Stimulated activated CD4-positive, alpha-beta T cell treated with anti-CD3 and anti-CD28 coated beads, Interleukin-1b, Interleukin-23, amount 100 ng/mL, for 4 hours (primary cell): ENCODE data around the gene RGSL1.

Source experiments
- DNase-seq, 2 donors: peaks; one replicate each; pipeline ENCODE4 v3.0.0-alpha.2; 2020; ENCODE audit warnings: low read depth in 2 of 2

Gene RGSL1

DNA sequence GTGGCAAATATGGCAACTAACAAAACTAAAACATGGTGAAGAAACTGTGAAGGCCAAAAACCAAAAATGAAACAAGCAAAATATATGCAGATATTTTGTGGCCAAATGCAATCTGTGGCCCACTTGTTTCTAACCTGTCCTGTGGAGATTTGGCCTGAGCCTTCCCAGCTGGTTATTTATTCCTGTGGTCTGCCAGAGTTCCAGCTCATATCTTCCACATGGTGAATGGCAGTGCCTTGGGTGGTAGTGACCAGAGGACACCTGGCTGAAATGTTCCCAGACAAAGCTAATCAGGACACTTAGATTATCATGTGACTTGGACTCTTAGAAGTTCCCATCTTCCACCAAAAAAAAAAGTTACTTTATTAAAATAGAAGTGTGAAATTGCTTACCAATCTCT is 99.4 kb downstream of the RGSL1 start:
- no peak for DNase-seq

DNA sequence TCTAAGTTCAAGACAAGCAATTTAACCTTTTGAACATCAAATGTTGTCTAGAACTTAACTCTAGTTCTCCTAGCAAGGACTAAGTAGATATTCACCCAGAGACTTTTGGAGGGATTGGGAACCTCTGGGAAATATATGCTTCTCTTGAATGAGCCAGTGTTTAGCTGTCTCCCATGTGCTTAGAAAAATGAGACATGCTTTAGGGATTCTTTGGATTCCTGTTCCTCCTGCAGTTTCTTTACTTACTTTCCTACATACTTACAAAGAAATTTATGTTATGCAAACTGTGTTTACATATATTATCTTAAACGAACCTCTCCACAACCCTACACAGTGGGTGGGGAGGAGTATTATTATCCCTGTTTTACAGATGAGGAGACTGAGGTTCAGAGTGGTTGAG is 99.9 kb downstream of the RGSL1 start:
- DNase-seq = no peak

GRCh38 chr1:182552527-182552926 is 102.6 kb downstream of the RGSL1 start:
- no peak for DNase-seq

GRCh38 chr1:182555493-182555892 is 105.5 kb downstream of the RGSL1 start:
- DNase-seq = no peak

- DNase-seq = no peak
Measured at GRCh38 chr1:182556279-182556678, 106.3 kb downstream of the RGSL1 start.

DNA sequence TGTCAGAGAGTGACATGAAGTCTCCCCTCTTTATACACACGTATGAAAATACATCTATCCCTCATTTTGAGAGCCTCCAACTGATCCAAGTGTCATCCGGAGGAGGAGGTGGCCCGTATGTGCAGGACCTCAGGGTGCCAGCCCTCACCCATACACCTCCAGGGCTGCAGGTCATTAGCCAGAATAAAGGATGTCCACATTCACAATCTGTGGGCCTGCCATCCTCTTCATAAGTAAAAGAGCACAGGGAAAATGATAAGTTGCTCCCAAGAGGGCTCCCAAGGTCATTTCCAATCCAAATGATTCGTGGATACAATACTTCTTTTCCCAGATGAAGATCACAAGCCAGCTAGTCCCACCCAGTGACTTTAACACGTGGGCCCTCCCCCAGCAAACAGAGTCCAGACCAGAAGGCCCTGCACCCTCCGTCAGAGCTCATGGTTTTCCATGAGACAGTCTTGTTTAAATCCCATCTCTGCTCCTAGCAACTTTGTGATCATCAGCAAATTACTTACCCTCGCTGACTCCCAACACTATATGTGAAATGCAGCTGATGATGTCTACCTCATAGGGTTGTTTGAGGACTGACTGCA is 110.5 kb downstream of the RGSL1 start:
- no peak for DNase-seq

DNA sequence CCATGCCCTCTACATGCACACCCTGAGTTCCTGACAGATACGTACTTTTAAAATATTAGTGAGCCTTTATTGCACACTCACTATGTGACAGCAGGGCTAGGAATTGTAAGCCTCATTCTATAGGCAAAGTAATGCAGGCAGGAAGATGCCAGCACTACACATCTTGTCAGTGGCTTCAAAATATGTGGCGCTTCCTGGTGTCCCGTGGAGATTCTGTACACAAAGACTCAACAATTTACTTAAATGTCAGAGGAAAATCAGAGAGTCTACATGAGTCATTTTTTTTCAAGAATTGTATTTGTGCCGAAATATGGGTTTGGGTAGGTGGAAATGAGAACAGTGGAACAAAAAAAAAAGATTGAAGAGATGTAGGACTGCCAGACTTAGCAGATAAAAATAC is 111.5 kb downstream of the RGSL1 start:
- DNase-seq = no peak

GRCh38 chr1:182563095-182563494 is 113.1 kb downstream of the RGSL1 start:
- no peak for DNase-seq

DNA sequence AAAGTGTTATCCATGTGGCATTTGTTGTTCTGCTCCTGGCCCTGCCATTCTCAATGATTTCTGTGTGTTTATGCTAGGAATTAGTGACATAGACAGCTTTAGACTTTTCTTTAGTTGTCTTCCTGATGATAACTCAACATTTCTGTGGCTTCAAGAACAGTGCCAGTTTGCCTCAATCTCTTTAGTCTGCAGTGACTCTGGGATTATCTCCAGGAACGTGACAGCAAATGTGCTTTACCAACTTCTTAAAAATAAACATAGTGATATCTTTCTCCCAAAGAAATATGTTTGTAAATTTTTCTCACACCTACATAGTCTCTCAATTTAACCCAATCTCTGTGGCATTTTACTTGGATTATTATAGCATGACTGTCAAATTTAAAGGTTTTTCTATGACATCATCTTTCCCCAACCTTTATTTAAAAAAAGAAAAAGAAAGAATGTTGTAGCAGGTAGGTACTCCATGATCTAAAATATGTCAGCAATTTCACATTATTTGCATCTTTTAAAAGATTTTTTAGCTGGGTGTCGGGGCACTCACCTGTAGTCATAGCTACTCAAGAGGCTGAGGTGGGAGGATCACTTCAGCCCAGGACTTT is 114.6 kb downstream of the RGSL1 start:
- DNase-seq = no peak

- DNase-seq = no peak
Measured at GRCh38 chr1:182565537-182565936, 115.6 kb downstream of the RGSL1 start.

GRCh38 chr1:182567629-182568028 is 117.7 kb downstream of the RGSL1 start:
- no peak for DNase-seq

GRCh38 chr1:182568647-182569284 is 118.8 kb downstream of the RGSL1 start:
- no peak for DNase-seq

DNA sequence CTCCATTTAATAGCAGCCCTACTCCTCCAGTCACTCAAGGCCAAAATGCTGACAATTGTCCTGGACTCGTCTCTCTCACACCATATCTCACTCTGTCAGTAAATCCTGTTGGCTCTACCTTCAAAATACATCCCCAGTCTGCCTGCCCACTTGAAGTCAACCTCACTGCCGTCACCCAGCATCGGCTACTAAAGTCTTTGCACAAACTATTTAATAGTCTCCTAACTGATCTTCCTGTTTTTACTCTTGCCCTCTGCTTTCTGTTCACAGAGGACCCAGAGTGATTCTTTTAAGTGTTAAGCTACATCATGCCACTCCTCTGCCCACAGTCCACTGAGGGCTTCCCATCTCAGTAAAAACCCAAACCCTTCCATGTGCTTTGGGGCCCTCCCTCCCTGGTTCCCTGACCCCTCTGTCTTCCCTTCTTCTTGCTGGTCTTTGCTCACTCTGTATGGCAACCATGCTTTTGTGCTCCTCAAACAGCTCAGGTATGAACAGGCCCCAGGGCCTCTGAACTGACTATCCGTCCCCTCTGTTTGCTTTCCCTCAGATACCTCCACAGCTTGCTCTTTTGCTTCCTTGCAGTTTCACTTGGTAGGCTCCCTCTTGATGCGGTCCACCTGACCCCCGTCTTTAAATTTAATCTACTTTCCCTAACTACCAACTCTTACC is 120.1 kb downstream of the RGSL1 start:
- no peak for DNase-seq

GRCh38 chr1:182570611-182570970 is 120.6 kb downstream of the RGSL1 start:
- DNase-seq = no peak

DNA sequence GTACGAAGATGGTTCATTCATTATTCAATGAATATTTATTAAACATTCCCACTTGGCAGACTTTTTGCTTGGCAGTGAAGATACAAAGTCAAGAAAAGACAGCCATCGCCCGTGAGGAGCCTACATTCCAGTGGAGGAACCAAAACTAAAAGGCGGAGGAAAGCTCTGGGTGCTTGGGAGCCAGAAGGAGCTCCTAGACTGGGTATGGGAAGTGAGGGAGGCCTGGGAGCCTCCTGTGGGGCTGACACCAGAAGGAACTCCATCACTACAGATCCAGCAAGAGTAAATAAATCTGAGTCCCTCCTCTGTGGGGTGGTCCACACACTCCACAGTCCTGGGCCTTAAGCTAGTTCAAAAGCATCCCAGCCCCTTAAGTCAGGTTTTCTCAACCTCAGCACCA is 124.2 kb downstream of the RGSL1 start:
- DNase-seq = no peak

DNA sequence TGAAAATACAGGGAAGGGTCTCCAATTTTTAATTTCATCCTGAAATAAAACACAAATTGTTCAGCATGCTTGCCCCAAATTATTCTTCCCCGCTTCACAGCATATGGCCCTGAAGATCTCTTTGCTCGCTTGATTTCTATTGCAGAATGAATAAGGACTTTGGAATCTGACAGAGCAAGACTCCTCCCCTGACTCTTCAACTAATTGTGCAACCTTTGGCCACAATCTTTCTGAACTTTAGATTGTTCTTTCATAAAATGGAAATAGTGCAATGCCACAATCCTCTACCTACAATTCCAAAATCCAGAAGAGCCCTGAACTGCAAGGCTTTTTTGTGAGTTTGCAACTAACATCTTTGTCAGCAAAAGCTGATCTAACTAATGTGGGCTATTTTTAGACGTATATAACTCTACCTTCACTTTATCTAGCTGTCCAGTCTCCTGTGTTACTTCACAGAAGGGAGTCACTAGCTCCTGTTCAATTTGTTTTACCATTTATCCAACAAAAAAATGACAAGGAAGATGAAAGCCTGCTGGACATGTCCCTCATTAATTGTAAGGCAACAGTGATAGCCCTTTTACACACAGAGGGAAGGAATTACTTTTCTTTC is 125.7 kb downstream of the RGSL1 start:
- no peak for DNase-seq

DNA sequence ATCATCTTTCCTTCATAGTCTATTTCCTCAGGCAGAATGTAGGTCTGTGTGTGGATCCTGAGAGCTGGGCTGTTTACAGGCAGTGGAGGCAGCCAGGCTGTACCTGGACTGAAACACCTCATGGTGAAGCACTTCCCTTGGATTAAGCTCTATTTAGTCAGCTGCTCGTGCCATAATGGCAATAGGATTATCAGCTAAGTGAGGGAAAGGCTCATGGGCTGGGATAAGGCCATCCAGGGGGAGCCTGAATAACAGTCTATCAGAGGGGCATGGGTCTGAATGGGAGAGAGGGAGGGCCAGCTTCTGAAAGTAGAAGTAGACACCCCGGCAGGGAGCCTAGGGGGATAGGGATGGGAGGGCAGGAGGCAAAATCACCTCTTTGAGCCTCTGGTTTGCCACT is 130.8 kb downstream of the RGSL1 start:
- no peak for DNase-seq

GRCh38 chr1:182584746-182585145 is 134.8 kb downstream of the RGSL1 start:
- no peak for DNase-seq

DNA sequence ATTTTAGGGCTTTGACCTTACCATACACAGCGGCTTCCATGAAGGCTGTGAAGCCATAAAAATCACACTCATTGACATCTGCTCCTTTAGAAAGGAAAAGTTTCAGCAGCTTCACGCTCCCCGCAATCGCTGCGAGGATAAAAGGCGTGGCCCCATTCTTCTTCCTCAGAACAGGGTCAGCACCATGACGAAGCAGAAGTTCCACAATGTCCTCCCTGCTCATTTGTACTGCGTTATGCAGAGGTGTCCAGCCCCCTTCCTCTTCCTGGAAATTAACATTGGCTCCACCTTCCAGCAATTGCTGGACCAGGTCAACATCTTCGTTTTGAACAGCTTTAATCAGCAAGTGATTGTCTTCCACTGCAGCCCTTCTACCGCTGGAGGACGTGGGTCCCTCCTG is 136.4 kb downstream of the RGSL1 start:
- no peak for DNase-seq

DNA sequence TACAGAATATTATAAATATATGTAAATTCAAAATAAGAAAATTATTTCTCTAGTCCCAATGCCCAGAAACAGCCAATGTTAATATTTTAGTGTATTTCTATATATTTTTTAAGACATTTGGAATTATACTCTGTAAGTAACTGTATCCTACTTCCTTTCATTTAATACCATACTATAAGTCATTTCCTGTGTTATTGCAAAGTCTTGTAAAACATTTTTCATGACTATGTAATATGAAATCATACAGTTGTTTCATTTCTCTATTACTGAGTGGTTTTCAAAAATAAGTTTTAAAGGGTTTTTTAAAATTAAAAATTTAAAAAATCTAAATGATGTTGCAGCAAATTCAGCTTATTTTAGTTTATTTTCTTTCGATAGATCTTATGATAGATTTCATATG is 137.1 kb downstream of the RGSL1 start:
- DNase-seq = no peak

DNA sequence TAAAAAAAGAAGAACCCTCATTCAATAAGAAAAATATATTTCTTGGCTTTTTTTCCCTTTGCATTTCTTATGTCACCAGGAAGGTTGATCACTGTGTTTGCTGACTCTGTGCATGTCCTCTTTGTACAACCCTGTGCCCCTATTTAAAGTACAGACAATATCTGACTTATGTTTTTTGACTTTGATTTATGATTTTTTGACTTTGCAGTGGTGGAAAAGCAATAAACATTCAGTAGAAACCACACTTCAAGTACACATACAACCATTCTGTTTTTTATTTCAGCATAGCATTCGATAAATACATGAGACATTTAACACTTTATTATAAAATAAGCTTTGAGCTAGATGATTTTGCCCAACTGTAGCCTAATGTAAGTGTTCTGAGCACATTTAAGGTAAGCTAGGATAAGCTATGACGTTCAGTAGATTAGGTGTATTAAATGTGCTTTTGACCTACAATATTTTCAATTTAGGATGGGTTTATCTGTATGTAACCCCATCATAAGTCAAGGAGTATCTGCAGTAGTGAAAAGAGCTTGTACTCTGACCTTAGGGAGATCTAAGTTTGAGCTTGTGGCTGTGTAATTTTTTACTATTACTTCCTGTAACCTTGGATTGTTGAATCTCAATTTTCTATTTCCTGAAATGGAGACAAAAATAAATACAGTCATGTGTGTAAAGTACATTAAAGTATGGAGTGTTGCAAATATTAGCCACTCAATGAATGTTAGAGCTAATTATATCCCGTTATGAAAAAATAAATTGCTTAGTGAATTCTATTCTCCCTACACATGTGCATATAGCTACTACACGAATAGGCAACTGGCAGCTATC is 137.9 kb downstream of the RGSL1 start:
- no peak for DNase-seq
